GM12878 (cell line): ENCODE results near the gene ADAM19. TPM values are rescaled to one million over a fixed set of nuclear protein-coding genes. Genes with fewer than 3 reads are reported as not detected.

ENCODE experiments used
- ATAC-seq: fragments of 200-7000 bp; cut with Tn5 transposase; 3 replicates; pipeline ENCODE4 v1.9.1; 2020; ENCODE audit warnings: mild to moderate bottlenecking, moderate library complexity
- BruUV-seq: library from RNA; stranded (reverse); fragments of 400-500 nt; replicated peaks from 2 replicates; lab custom pipeline; 2021; lab: Mats Ljungman, UMichigan
- CTCF ChIA-PET: fragments of 300-600 bp; sonication (Branson Sonifier 250); formaldehyde crosslinking; extraction: SDS; loops from one replicate; lab custom pipeline; 2021; ENCODE audit warnings: inconsistent platforms; lab: Yijun Ruan, JAX
- POLR2A ChIA-PET: fragments of 350-600 bp; formaldehyde crosslinking; extraction: SDS; loops from one replicate; lab custom pipeline; 2021; ENCODE audit warnings: inconsistent platforms; lab: Charles Lee
- RAD21 ChIA-PET: fragments of 300-600 bp; sonication (Branson Sonifier 250); formaldehyde crosslinking; loops from one replicate; lab custom pipeline; 2023; ENCODE audit warnings: antibody characterized with exemption; ENCODE audit not compliant: unreplicated experiment; lab: Charles Lee
- SMC1A ChIA-PET: fragments of 300-600 bp; sonication (Branson Sonifier 250); formaldehyde crosslinking; loops from one replicate; lab custom pipeline; 2023; ENCODE audit not compliant: unreplicated experiment, uncharacterized antibody; lab: Charles Lee
- DNase-seq: peaks from one replicate; pipeline ENCODE4 v3.0.0-alpha.2; 2011; ENCODE audit warnings: low read depth, low spot score
- FAIRE-seq: peaks from 3 replicates; lab custom pipeline; 2011; peaks lifted over from hg19 to GRCh38; lab: Jason Lieb, UNC
- H2AFZ ChIP-seq: 2 replicates; pipeline ENCODE4 v1.6.0; 2011; ENCODE audit warnings: low read depth, low read length, control low read depth; ENCODE audit not compliant: control insufficient read depth
- H3K27ac ChIP-seq: 2 replicates; pipeline ENCODE4 v1.5.1; 2011; ENCODE audit warnings: control low read depth; ENCODE audit not compliant: control insufficient read depth, insufficient read depth
- H3K27me3 ChIP-seq, 2 experiments: replicated peaks in 1 of 2; 2 replicates each; pipeline versions ENCODE4 v1.6.0 to v1.6.1; 2011; ENCODE audit warnings: low read length in 1 of 2; ENCODE audit not compliant: control insufficient read depth in 2 of 2, insufficient read depth in 2 of 2
- H3K36me3 ChIP-seq, 2 experiments: 2 replicates each; pipeline ENCODE4 v1.5.1; 2011; ENCODE audit warnings: low read length in 1 of 2; ENCODE audit not compliant: control insufficient read depth in 2 of 2, insufficient read depth in 2 of 2
- H3K4me1 ChIP-seq: 2 replicates; pipeline ENCODE4 v1.6.1; 2011; ENCODE audit warnings: mild to moderate bottlenecking, low read length, moderate library complexity, mixed read lengths; ENCODE audit not compliant: control insufficient read depth, insufficient read depth
- H3K4me2 ChIP-seq: 2 replicates; pipeline ENCODE4 v1.6.0; 2011; ENCODE audit warnings: control low read depth; ENCODE audit not compliant: control insufficient read depth, insufficient read depth
- H3K4me3 ChIP-seq: fragments of 200-600 bp; sonication (generic); 2 replicates; pipeline ENCODE4 v1.5.1; 2016
- H3K79me2 ChIP-seq: 2 replicates; pipeline ENCODE4 v1.6.0; 2011; ENCODE audit warnings: low read length; ENCODE audit not compliant: control insufficient read depth, insufficient read depth
- H3K9ac ChIP-seq: 2 replicates; pipeline ENCODE4 v1.8.0; 2011; ENCODE audit warnings: low read length, control low read depth, mixed read lengths; ENCODE audit not compliant: control insufficient read depth, insufficient read depth
- H3K9me3 ChIP-seq: replicated peaks from 3 replicates; pipeline ENCODE4 v1.5.1; 2011; ENCODE audit warnings: mild to moderate bottlenecking, low read length; ENCODE audit not compliant: control insufficient read depth, insufficient read depth
- H4K20me1 ChIP-seq: 2 replicates; pipeline ENCODE4 v1.6.0; 2011; ENCODE audit not compliant: control insufficient read depth, insufficient read depth
- CREM ChIP-seq: IDR thresholded peaks from 2 replicates; pipeline ENCODE4 v1.6.1; 2014; ENCODE audit warnings: antibody characterized with exemption, low read depth
- DPF2 ChIP-seq: fragments of 450-650 bp; IDR thresholded peaks from 2 replicates; pipeline ENCODE4 v1.6.1; 2017; ENCODE audit warnings: mild to moderate bottlenecking
- FOXM1 ChIP-seq: IDR thresholded peaks from 2 replicates; pipeline ENCODE4 v1.6.1; 2012; ENCODE audit warnings: low read depth, mild to moderate bottlenecking, inconsistent platforms, low read length, moderate library complexity
- HCFC1 ChIP-seq: fragments of 150-350 bp; IDR thresholded peaks from 2 replicates; pipeline ENCODE4 v1.6.1; 2014; ENCODE audit warnings: low read length
- HDAC2 ChIP-seq: fragments of 200-600 bp; sonication (generic); IDR thresholded peaks from 2 replicates; pipeline ENCODE4 v1.6.1; 2017
- HDGF ChIP-seq: fragments of 450-650 bp; IDR thresholded peaks from 2 replicates; pipeline ENCODE4 v1.6.1; 2016; ENCODE audit warnings: antibody characterized with exemption
- IKZF1 ChIP-seq: fragments of 450-650 bp; conservative IDR thresholded peaks from 2 replicates; pipeline ENCODE4 v1.6.1; 2017; ENCODE audit warnings: antibody characterized with exemption, mild to moderate bottlenecking
- MEF2B ChIP-seq: fragments of 450-650 bp; IDR thresholded peaks from 2 replicates; pipeline ENCODE4 v1.6.1; 2018; ENCODE audit warnings: mild to moderate bottlenecking, moderate library complexity; ENCODE audit not compliant: partially characterized antibody, poor library complexity, severe bottlenecking
- MYB ChIP-seq: fragments of 150-350 bp; IDR thresholded peaks from 2 replicates; pipeline ENCODE4 v1.6.1; 2014; ENCODE audit warnings: mild to moderate bottlenecking, low read depth, low read length, borderline replicate concordance
- NR2C1 ChIP-seq: fragments of 450-650 bp; IDR thresholded peaks from 2 replicates; pipeline ENCODE4 v1.6.1; 2017; ENCODE audit warnings: antibody characterized with exemption, mild to moderate bottlenecking, moderate library complexity
- RBBP5 ChIP-seq: fragments of 200-600 bp; sonication (generic); conservative IDR thresholded peaks from 2 replicates; pipeline ENCODE4 v1.6.1; 2016
- SMARCA5 ChIP-seq: fragments of 450-650 bp; IDR thresholded peaks from 2 replicates; pipeline ENCODE4 v1.6.1; 2017; ENCODE audit warnings: mild to moderate bottlenecking
- TARDBP ChIP-seq: IDR thresholded peaks from 2 replicates; pipeline ENCODE4 v1.6.1; 2016; ENCODE audit warnings: borderline replicate concordance
- ZBED1 ChIP-seq: IDR thresholded peaks from 2 replicates; pipeline ENCODE4 v1.6.1; 2016; ENCODE audit warnings: borderline replicate concordance
- WGBS: methylation state at CpG from one replicate; pipeline ENCODE4 v1.1.6; 2016; ENCODE audit warnings: low lambda C conversion rate; ENCODE audit not compliant: insufficient replicate concordance, insufficient coverage; ENCODE audit errors: missing lambda C conversion rate; 5-methylcytosine and 5-hydroxymethylcytosine counted together
- in situ Hi-C: fragments of 300-500 bp; cut with MboI; formaldehyde crosslinking; loops from 9 replicates; pipeline ENCODE4 v1.14.3; 2018; ENCODE audit warnings: mixed read lengths
- intact Hi-C: fragments of 100-400 bp; cut with micrococcal nuclease; formaldehyde crosslinking; loops from one replicate; pipeline ENCODE4 v1.14.2; 2022; ENCODE audit not compliant: unreplicated experiment
- polyA plus RNA-seq, 11 experiments: library from polyadenylated mRNA; depleted of rRNA in 4 of 11; unstranded in 6 of 11; stranded (reverse) in 5 of 11; fragments of >200 nt; fragmentation: Nextera tagmentation in 4 of 11; fragmentation: Illumina TruSeq in 1 of 11; extraction: Ambion mirVana in 4 of 11; extraction: Trizol in 1 of 11; gene quantifications; 1 replicate in 1 of 11; 2 replicates in 10 of 11; pipeline versions ENCODE4 v1.2.1 to v1.2.3, GENCODE V29; 2011 to 2016; ENCODE audit warnings: inconsistent platforms in 2 of 11, missing spikeins in 2 of 11, low read depth in 1 of 11
- total RNA-seq, 4 experiments: library from RNA; depleted of rRNA in 3 of 4; stranded (reverse); fragments of >200 nt in 3 of 4; fragmentation: Illumina TruSeq in 1 of 4; extraction: Trizol in 1 of 4; gene quantifications; 2 replicates each; pipeline versions ENCODE4 v1.2.1 to v1.2.3, GENCODE V29; 2013 to 2021
- TF ChIP-seq, protein P1 (sequence below): IDR thresholded peaks from 2 replicates; pipeline ENCODE4 v1.6.1; 2011; ENCODE audit warnings: low read depth, low read length, improper control_type of control experiment, borderline replicate concordance
- TF ChIP-seq, protein P2 (sequence below): fragments of 450-650 bp; IDR thresholded peaks from 2 replicates; pipeline ENCODE4 v1.6.1; 2017; ENCODE audit warnings: mild to moderate bottlenecking, moderate library complexity
- TF ChIP-seq, protein P3 (sequence below): IDR thresholded peaks from 2 replicates; pipeline ENCODE4 v1.6.1; 2011; ENCODE audit warnings: low read depth, mild to moderate bottlenecking, low read length, moderate library complexity, borderline replicate concordance; ENCODE audit errors: extremely low read depth

Gene ADAM19
- total and polyA plus RNA-seq, 10 of the 15 experiments (the other 5 are each of a cell fraction or from before 2014, with no cell fraction given), result 16.0 to 92.8 (median 44.7) TPM

DNA sequence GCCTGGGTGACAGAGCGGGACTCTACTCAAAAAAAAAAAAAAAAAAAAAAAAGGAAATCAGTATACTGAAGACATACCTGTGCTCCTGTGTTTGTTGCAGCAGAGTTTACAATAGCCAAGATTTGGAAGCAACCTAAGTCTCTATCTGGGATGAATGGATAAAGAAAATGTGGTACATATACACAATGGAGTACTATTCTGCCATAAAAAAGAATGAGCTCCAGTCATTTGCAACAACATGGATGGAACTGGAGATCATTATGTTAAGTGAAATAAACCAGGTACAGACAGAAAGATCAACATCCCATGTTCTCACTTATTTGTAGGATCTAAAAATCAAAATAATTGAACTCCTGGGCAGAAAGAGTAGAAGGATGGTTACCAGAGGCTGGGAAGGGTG lies 22.9 kb downstream of the ADAM19 start:
- H3K4me3 ChIP-seq, result no peak overlapping the region
- TF ChIP-seq, protein P1, sequence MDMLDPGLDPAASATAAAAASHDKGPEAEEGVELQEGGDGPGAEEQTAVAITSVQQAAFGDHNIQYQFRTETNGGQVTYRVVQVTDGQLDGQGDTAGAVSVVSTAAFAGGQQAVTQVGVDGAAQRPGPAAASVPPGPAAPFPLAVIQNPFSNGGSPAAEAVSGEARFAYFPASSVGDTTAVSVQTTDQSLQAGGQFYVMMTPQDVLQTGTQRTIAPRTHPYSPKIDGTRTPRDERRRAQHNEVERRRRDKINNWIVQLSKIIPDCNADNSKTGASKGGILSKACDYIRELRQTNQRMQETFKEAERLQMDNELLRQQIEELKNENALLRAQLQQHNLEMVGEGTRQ, result no peak
- TF ChIP-seq MYB, result no peak
- TF ChIP-seq CREM, result no peak
- TF ChIP-seq NR2C1, result no peak
- TF ChIP-seq, protein P2, sequence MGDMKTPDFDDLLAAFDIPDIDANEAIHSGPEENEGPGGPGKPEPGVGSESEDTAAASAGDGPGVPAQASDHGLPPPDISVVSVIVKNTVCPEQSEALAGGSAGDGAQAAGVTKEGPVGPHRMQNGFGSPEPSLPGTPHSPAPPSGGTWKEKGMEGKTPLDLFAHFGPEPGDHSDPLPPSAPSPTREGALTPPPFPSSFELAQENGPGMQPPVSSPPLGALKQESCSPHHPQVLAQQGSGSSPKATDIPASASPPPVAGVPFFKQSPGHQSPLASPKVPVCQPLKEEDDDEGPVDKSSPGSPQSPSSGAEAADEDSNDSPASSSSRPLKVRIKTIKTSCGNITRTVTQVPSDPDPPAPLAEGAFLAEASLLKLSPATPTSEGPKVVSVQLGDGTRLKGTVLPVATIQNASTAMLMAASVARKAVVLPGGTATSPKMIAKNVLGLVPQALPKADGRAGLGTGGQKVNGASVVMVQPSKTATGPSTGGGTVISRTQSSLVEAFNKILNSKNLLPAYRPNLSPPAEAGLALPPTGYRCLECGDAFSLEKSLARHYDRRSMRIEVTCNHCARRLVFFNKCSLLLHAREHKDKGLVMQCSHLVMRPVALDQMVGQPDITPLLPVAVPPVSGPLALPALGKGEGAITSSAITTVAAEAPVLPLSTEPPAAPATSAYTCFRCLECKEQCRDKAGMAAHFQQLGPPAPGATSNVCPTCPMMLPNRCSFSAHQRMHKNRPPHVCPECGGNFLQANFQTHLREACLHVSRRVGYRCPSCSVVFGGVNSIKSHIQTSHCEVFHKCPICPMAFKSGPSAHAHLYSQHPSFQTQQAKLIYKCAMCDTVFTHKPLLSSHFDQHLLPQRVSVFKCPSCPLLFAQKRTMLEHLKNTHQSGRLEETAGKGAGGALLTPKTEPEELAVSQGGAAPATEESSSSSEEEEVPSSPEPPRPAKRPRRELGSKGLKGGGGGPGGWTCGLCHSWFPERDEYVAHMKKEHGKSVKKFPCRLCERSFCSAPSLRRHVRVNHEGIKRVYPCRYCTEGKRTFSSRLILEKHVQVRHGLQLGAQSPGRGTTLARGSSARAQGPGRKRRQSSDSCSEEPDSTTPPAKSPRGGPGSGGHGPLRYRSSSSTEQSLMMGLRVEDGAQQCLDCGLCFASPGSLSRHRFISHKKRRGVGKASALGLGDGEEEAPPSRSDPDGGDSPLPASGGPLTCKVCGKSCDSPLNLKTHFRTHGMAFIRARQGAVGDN, result no peak
- TF ChIP-seq DPF2, result no peak
- no peak for TF ChIP-seq SMARCA5
- TF ChIP-seq RBBP5, result no peak
- no peak for TF ChIP-seq TARDBP
- no peak for TF ChIP-seq FOXM1
- TF ChIP-seq MEF2B, result no peak
- TF ChIP-seq, protein P3, sequence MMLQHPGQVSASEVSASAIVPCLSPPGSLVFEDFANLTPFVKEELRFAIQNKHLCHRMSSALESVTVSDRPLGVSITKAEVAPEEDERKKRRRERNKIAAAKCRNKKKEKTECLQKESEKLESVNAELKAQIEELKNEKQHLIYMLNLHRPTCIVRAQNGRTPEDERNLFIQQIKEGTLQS, result no peak
- no peak for TF ChIP-seq IKZF1
- no peak for TF ChIP-seq HDGF
- no peak for TF ChIP-seq ZBED1
- TF ChIP-seq HDAC2, result no peak
- TF ChIP-seq HCFC1, result no peak
- TF ChIP-seq, all 136 proteins: peak for 0
- POLR2A ChIA-PET, result no interaction called here
- Histone ChIP-seq H3K36me3 (peaks cover 3 to 4% of the 10 kb centered on the region in 2 experiments; a peak in 2 of 4 replicates), H4K20me1 (0 out of 2 replicates have a peak, but pooled peaks cover 2% of the 10 kb centered on the region), H3K9ac (no peak overlapping the region), H3K4me2 (no peak overlapping the region), H3K79me2 (peaks cover 25% of the 10 kb centered on the region), H3K27me3 (no peaks in the 10 kb centered on the region), H3K27ac (no peak overlapping the region), H2AFZ (no peak overlapping the region), H3K4me1 (peaks cover 49% of the 10 kb centered on the region), H3K9me3 (no peaks in the 10 kb centered on the region; the same call in 2 of the 3 replicates)
- intact Hi-C loops, result no loop called here
- SMC1A ChIA-PET, result interaction anchor here (3.7 kb wide), 1 partner anchor 12 kb away, joined by 39 read pairs; no protein-coding TSS in a partner anchor
- ATAC-seq, result no peak
- no CpG with 5 or more reads among the region's 1 CpG for WGBS
- in situ Hi-C loops, result no loop called here
- no peak for DNase-seq
- FAIRE-seq, result no peak
- RAD21 ChIA-PET, result no interaction called here
- CTCF ChIA-PET, result no interaction called here
- BruUV-seq, result no TSS peak
